GM12878 (cell line): ENCODE measurements around the gene TEX12. TPM values are rescaled to one million over a fixed set of nuclear protein-coding genes. Genes with fewer than 3 reads are reported as not detected.

ENCODE experiments used
- ATAC-seq: fragments of 200-7000 bp; cut with Tn5 transposase; 3 replicates; pipeline ENCODE4 v1.9.1; 2020; ENCODE audit warnings: mild to moderate bottlenecking, moderate library complexity
- BruUV-seq: library from RNA; stranded (reverse); fragments of 400-500 nt; replicated peaks from 2 replicates; lab custom pipeline; 2021; lab: Mats Ljungman, UMichigan
- CTCF ChIA-PET: fragments of 300-600 bp; sonication (Branson Sonifier 250); formaldehyde crosslinking; extraction: SDS; loops from one replicate; lab custom pipeline; 2021; ENCODE audit warnings: inconsistent platforms; lab: Yijun Ruan, JAX
- POLR2A ChIA-PET: fragments of 350-600 bp; formaldehyde crosslinking; extraction: SDS; loops from one replicate; lab custom pipeline; 2021; ENCODE audit warnings: inconsistent platforms; lab: Charles Lee
- RAD21 ChIA-PET: fragments of 300-600 bp; sonication (Branson Sonifier 250); formaldehyde crosslinking; loops from one replicate; lab custom pipeline; 2023; ENCODE audit warnings: antibody characterized with exemption; ENCODE audit not compliant: unreplicated experiment; lab: Charles Lee
- SMC1A ChIA-PET: fragments of 300-600 bp; sonication (Branson Sonifier 250); formaldehyde crosslinking; loops from one replicate; lab custom pipeline; 2023; ENCODE audit not compliant: unreplicated experiment, uncharacterized antibody; lab: Charles Lee
- DNase-seq: peaks from one replicate; pipeline ENCODE4 v3.0.0-alpha.2; 2011; ENCODE audit warnings: low read depth, low spot score
- FAIRE-seq: peaks from 3 replicates; lab custom pipeline; 2011; peaks lifted over from hg19 to GRCh38; lab: Jason Lieb, UNC
- H2AFZ ChIP-seq: 2 replicates; pipeline ENCODE4 v1.6.0; 2011; ENCODE audit warnings: low read depth, low read length, control low read depth; ENCODE audit not compliant: control insufficient read depth
- H3K27ac ChIP-seq: 2 replicates; pipeline ENCODE4 v1.5.1; 2011; ENCODE audit warnings: control low read depth; ENCODE audit not compliant: control insufficient read depth, insufficient read depth
- H3K27me3 ChIP-seq, 2 experiments: replicated peaks in 1 of 2; 2 replicates each; pipeline versions ENCODE4 v1.6.0 to v1.6.1; 2011; ENCODE audit warnings: low read length in 1 of 2; ENCODE audit not compliant: control insufficient read depth in 2 of 2, insufficient read depth in 2 of 2
- H3K36me3 ChIP-seq, 2 experiments: 2 replicates each; pipeline ENCODE4 v1.5.1; 2011; ENCODE audit warnings: low read length in 1 of 2; ENCODE audit not compliant: control insufficient read depth in 2 of 2, insufficient read depth in 2 of 2
- H3K4me1 ChIP-seq: 2 replicates; pipeline ENCODE4 v1.6.1; 2011; ENCODE audit warnings: mild to moderate bottlenecking, low read length, moderate library complexity, mixed read lengths; ENCODE audit not compliant: control insufficient read depth, insufficient read depth
- H3K4me2 ChIP-seq: 2 replicates; pipeline ENCODE4 v1.6.0; 2011; ENCODE audit warnings: control low read depth; ENCODE audit not compliant: control insufficient read depth, insufficient read depth
- H3K4me3 ChIP-seq: fragments of 200-600 bp; sonication (generic); 2 replicates; pipeline ENCODE4 v1.5.1; 2016
- H3K79me2 ChIP-seq: 2 replicates; pipeline ENCODE4 v1.6.0; 2011; ENCODE audit warnings: low read length; ENCODE audit not compliant: control insufficient read depth, insufficient read depth
- H3K9ac ChIP-seq: 2 replicates; pipeline ENCODE4 v1.8.0; 2011; ENCODE audit warnings: low read length, control low read depth, mixed read lengths; ENCODE audit not compliant: control insufficient read depth, insufficient read depth
- H3K9me3 ChIP-seq: replicated peaks from 3 replicates; pipeline ENCODE4 v1.5.1; 2011; ENCODE audit warnings: mild to moderate bottlenecking, low read length; ENCODE audit not compliant: control insufficient read depth, insufficient read depth
- H4K20me1 ChIP-seq: 2 replicates; pipeline ENCODE4 v1.6.0; 2011; ENCODE audit not compliant: control insufficient read depth, insufficient read depth
- BRCA1 ChIP-seq: IDR thresholded peaks from 2 replicates; pipeline ENCODE4 v1.6.1; 2011; ENCODE audit warnings: low read depth, low read length, improper control_type of control experiment
- CBX3 ChIP-seq: fragments of 200-600 bp; sonication (generic); IDR thresholded peaks from 2 replicates; pipeline ENCODE4 v1.6.1; 2016; ENCODE audit warnings: low read depth, borderline replicate concordance
- CEBPB ChIP-seq, 2 experiments: fragments of 150-350 bp in 1 of 2; IDR thresholded peaks; 2 replicates each; pipeline ENCODE4 v1.6.1; 2012 to 2014; ENCODE audit warnings: low read depth in 2 of 2, low read length in 2 of 2, borderline replicate concordance in 1 of 2, inconsistent platforms in 1 of 2
- CHD1 ChIP-seq: IDR thresholded peaks from 2 replicates; pipeline ENCODE4 v1.6.1; 2012; ENCODE audit warnings: low read depth, low read length, improper control_type of control experiment
- GABPA ChIP-seq: IDR thresholded peaks from 2 replicates; pipeline ENCODE4 v1.6.1; 2014; ENCODE audit warnings: antibody characterized with exemption, low read depth, mild to moderate bottlenecking, inconsistent platforms
- MLLT1 ChIP-seq: fragments of 450-650 bp; IDR thresholded peaks from 2 replicates; pipeline ENCODE4 v1.6.1; 2016; ENCODE audit warnings: mild to moderate bottlenecking
- RAD21 ChIP-seq: IDR thresholded peaks from 2 replicates; pipeline ENCODE4 v1.6.1; 2011; ENCODE audit warnings: mild to moderate bottlenecking, low read depth, low read length, moderate library complexity; ENCODE audit not compliant: insufficient read depth
- SIX5 ChIP-seq: IDR thresholded peaks from 2 replicates; pipeline ENCODE4 v1.6.1; 2011; ENCODE audit warnings: mild to moderate bottlenecking, low read depth, low read length, moderate library complexity; ENCODE audit not compliant: severe bottlenecking
- SMAD1 ChIP-seq: fragments of 450-650 bp; IDR thresholded peaks from 2 replicates; pipeline ENCODE4 v1.6.1; 2018; ENCODE audit warnings: mild to moderate bottlenecking, low read depth; ENCODE audit not compliant: partially characterized antibody
- SMC3 ChIP-seq: IDR thresholded peaks from 2 replicates; pipeline ENCODE4 v1.6.1; 2011; ENCODE audit warnings: low read length, improper control_type of control experiment, borderline replicate concordance
- TCF12 ChIP-seq: IDR thresholded peaks from 2 replicates; pipeline ENCODE4 v1.6.1; 2011; ENCODE audit warnings: low read depth, mild to moderate bottlenecking, low read length
- USF2 ChIP-seq: IDR thresholded peaks from 2 replicates; pipeline ENCODE4 v1.6.1; 2011; ENCODE audit warnings: low read depth, low read length, improper control_type of control experiment, borderline replicate concordance
- YY1 ChIP-seq: IDR thresholded peaks from 2 replicates; pipeline ENCODE4 v1.6.1; 2011; ENCODE audit warnings: low read depth, mild to moderate bottlenecking, low read length
- ZNF217 ChIP-seq: fragments of 450-650 bp; IDR thresholded peaks from 2 replicates; pipeline ENCODE4 v1.6.1; 2017; ENCODE audit warnings: antibody characterized with exemption, mild to moderate bottlenecking
- ZNF24 ChIP-seq: fragments of 450-650 bp; IDR thresholded peaks from 2 replicates; pipeline ENCODE4 v1.6.1; 2017; ENCODE audit warnings: antibody characterized with exemption, mild to moderate bottlenecking
- WGBS: methylation state at CpG from one replicate; pipeline ENCODE4 v1.1.6; 2016; ENCODE audit warnings: low lambda C conversion rate; ENCODE audit not compliant: insufficient replicate concordance, insufficient coverage; ENCODE audit errors: missing lambda C conversion rate; 5-methylcytosine and 5-hydroxymethylcytosine counted together
- in situ Hi-C: fragments of 300-500 bp; cut with MboI; formaldehyde crosslinking; loops from 9 replicates; pipeline ENCODE4 v1.14.3; 2018; ENCODE audit warnings: mixed read lengths
- intact Hi-C: fragments of 100-400 bp; cut with micrococcal nuclease; formaldehyde crosslinking; loops from one replicate; pipeline ENCODE4 v1.14.2; 2022; ENCODE audit not compliant: unreplicated experiment
- polyA plus RNA-seq, 11 experiments: library from polyadenylated mRNA; depleted of rRNA in 4 of 11; unstranded in 6 of 11; stranded (reverse) in 5 of 11; fragments of >200 nt; fragmentation: Nextera tagmentation in 4 of 11; fragmentation: Illumina TruSeq in 1 of 11; extraction: Ambion mirVana in 4 of 11; extraction: Trizol in 1 of 11; gene quantifications; 1 replicate in 1 of 11; 2 replicates in 10 of 11; pipeline versions ENCODE4 v1.2.1 to v1.2.3, GENCODE V29; 2011 to 2016; ENCODE audit warnings: inconsistent platforms in 2 of 11, missing spikeins in 2 of 11, low read depth in 1 of 11
- total RNA-seq, 4 experiments: library from RNA; depleted of rRNA in 3 of 4; stranded (reverse); fragments of >200 nt in 3 of 4; fragmentation: Illumina TruSeq in 1 of 4; extraction: Trizol in 1 of 4; gene quantifications; 2 replicates each; pipeline versions ENCODE4 v1.2.1 to v1.2.3, GENCODE V29; 2013 to 2021
- TF ChIP-seq, protein P1 (sequence below): fragments of 450-650 bp; conservative IDR thresholded peaks from 2 replicates; pipeline ENCODE4 v1.6.1; 2017; ENCODE audit warnings: mild to moderate bottlenecking, moderate library complexity

Gene TEX12
- total and polyA plus RNA-seq, 10 of the 15 experiments (the other 5 are each of a cell fraction or from before 2014, with no cell fraction given) = 0.11 to 1.3 (median 0.40) TPM; not detected in 2

DNA sequence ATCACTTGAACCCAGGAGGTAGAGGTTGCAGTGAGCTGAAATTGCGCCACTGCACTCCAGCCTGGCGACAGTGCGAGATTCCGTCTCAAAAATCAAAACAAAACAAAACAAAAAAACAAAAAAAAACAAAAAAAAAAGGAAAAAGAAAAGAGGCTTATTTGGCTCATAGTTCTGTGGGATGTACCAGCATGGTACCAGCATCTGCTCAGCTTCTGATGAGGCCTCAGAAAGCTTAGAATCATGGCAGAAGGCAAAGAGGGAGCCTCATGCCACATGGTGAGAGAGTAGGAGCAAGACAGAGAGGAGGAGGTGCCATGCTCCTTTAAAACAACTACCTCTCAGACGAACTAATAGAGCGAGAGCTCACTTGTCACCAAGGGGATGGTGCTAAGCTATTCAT, 48.4 kb downstream of the TEX12 start (continued):
- TF ChIP-seq SMAD1 (no peak), BRCA1 (no peak), TCF12 (no peak), ZNF24 (no peak), CBX3 (no peak), USF2 (no peak), MLLT1 (no peak), SIX5 (no peak), SMC3 (no peak)

DNA sequence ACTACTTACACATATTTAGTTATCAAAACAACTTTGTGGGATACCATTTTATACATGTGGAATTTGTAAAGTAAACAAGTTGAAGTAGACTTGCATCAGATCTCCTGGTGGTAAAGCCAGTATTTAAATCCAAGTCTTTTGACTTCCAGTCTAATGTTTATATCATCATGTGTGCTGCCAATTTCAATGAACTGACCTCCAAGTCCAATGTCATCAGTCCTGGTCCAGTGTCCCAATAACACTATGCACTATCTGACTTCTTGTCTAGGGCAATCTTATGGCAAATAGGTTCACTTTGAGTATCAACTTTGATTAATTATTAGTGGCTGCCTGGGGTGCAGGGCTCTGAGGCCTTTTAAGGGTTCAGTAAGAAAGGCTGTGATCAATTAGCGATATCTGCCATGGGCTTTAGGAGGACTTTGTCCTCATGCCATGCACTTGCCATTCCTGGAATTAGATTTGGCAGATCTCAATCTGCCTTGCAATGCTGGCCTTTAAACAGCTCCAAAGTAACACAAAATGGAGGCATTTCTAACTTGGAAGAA, 49.5 kb downstream of the TEX12 start:
- in situ Hi-C loops = no loop called here
- ATAC-seq (no peak), DNase-seq (no peak), FAIRE-seq (no peak)
- Histone ChIP-seq H3K36me3 (no peaks in the 10 kb centered on the region), H3K4me1 (no peaks in the 10 kb centered on the region), H3K9ac (no peak overlapping the region), H3K4me2 (no peak overlapping the region), H4K20me1 (no peaks in the 10 kb centered on the region), H2AFZ (no peak overlapping the region), H3K27me3 (no peaks in the 10 kb centered on the region), H3K27ac (no peak overlapping the region), H3K79me2 (no peaks in the 10 kb centered on the region), H3K9me3 (no peaks in the 10 kb centered on the region), H3K4me3 (no peak overlapping the region)
- POLR2A ChIA-PET = no interaction called here
- WGBS = 93% methylated on average over 1 of the region's 1 CpG
- intact Hi-C loops = loop anchor here (5.0 to 10.0 kb wide), 4 partner anchors 236 to 1318 kb away; no protein-coding TSS in a partner anchor
- RAD21 ChIA-PET = interaction anchor here (3.8 kb wide), 1 partner anchor 63 kb away, joined by 15 read pairs; no protein-coding TSS in a partner anchor
- no TSS peak for BruUV-seq
- SMC1A ChIA-PET = interaction anchor here (13.1 kb wide), 1 partner anchor 63 kb away, joined by 161 read pairs; no protein-coding TSS in a partner anchor
- CTCF ChIA-PET = interaction anchor here (0.6 to 16.3 kb wide), 3 partner anchors 57 to 371 kb away, joined by 3 to 314 read pairs (median 5); no protein-coding TSS in a partner anchor
- TF ChIP-seq CEBPB (IDR thresholded peaks at IDR 0.05; ENCODE audit: borderline replicate concordance in 1 of 2, low read depth in 2 of 2, low read length in 2 of 2) (no peak), BRCA1 (no peak), YY1 (no peak), SMC3 (no peak), ZNF217 (no peak), CHD1 (no peak), GABPA (no peak), RAD21 (no peak)
- TF ChIP-seq, protein P1, sequence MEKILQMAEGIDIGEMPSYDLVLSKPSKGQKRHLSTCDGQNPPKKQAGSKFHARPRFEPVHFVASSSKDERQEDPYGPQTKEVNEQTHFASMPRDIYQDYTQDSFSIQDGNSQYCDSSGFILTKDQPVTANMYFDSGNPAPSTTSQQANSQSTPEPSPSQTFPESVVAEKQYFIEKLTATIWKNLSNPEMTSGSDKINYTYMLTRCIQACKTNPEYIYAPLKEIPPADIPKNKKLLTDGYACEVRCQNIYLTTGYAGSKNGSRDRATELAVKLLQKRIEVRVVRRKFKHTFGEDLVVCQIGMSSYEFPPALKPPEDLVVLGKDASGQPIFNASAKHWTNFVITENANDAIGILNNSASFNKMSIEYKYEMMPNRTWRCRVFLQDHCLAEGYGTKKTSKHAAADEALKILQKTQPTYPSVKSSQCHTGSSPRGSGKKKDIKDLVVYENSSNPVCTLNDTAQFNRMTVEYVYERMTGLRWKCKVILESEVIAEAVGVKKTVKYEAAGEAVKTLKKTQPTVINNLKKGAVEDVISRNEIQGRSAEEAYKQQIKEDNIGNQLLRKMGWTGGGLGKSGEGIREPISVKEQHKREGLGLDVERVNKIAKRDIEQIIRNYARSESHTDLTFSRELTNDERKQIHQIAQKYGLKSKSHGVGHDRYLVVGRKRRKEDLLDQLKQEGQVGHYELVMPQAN = no peak
